ENCODE results near the gene ATL3. TPM values are rescaled to one million over a fixed set of nuclear protein-coding genes. Genes with fewer than 3 reads are reported as not detected.

The ATL3 gene
- total RNA-seq, 1 experiment from 2014 or later, result 63.9 TPM

GRCh38 chr11:63611395-63611747, 59.8 kb downstream of the ATL3 start:
- peaks cover 20% of the 10 kb centered on the region for H3K4me1 ChIP-seq (ENCODE audit: insufficient read depth, low read length, poor library complexity, severe bottlenecking)
- H3K36me3 ChIP-seq (ENCODE audit: insufficient read depth, low read length, poor library complexity, severe bottlenecking), result no peaks in the 10 kb centered on the region
- no peak overlapping the region for H3K4me3 ChIP-seq (ENCODE audit: low read depth, low read length, poor library complexity, severe bottlenecking)
- H3K27me3 ChIP-seq (replicated peaks; ENCODE audit: insufficient read depth, low read depth, low read length, poor library complexity), result no peaks in the 10 kb centered on the region
- BruUV-seq (replicated peaks), result no TSS peak
- TF ChIP-seq EZH2 (IDR thresholded peaks at IDR 0.05; ENCODE audit: borderline replicate concordance, low read depth, low read length, poor library complexity, severe bottlenecking), result no peak
- TF ChIP-seq CTCF (conservative IDR thresholded peaks at IDR 0.05; ENCODE audit: low read depth, low read length), result no peak
- POLR2A ChIA-PET (ENCODE audit: low non-redundant PET), result no interaction called here
- no peak overlapping the region for H3K27ac ChIP-seq (ENCODE audit: low read depth, low read length, poor library complexity, severe bottlenecking)
- no peak for DNase-seq (ENCODE audit: low spot score)
- CTCF ChIA-PET, result no interaction called here
- no peaks in the 10 kb centered on the region for H3K9me3 ChIP-seq (ENCODE audit: low read depth, low read length, poor library complexity, severe bottlenecking)
- intact Hi-C loops (cut with micrococcal nuclease; ENCODE audit: unreplicated experiment), result no loop called here

- peaks cover 20% of the 10 kb centered on the region for H3K4me1 ChIP-seq (ENCODE audit: insufficient read depth, low read length, poor library complexity, severe bottlenecking)
- no TSS peak for BruUV-seq (replicated peaks)
- no peaks in the 10 kb centered on the region for H3K9me3 ChIP-seq (ENCODE audit: low read depth, low read length, poor library complexity, severe bottlenecking)
- H3K4me3 ChIP-seq (ENCODE audit: low read depth, low read length, poor library complexity, severe bottlenecking), result peak overlapping the region; percentile 20
- ChIA-PET CTCF (no interaction called here), POLR2A (ENCODE audit: low non-redundant PET) (no interaction called here)
- no peak overlapping the region for H3K27ac ChIP-seq (ENCODE audit: low read depth, low read length, poor library complexity, severe bottlenecking)
- DNase-seq (ENCODE audit: low spot score), result peak; percentile 89
- no peaks in the 10 kb centered on the region for H3K27me3 ChIP-seq (replicated peaks; ENCODE audit: insufficient read depth, low read depth, low read length, poor library complexity)
- no peaks in the 10 kb centered on the region for H3K36me3 ChIP-seq (ENCODE audit: insufficient read depth, low read length, poor library complexity, severe bottlenecking)
- intact Hi-C loops (cut with micrococcal nuclease; ENCODE audit: unreplicated experiment), result no loop called here
- TF ChIP-seq CTCF (conservative IDR thresholded peaks at IDR 0.05; ENCODE audit: low read depth, low read length), result no peak
- TF ChIP-seq EZH2 (IDR thresholded peaks at IDR 0.05; ENCODE audit: borderline replicate concordance, low read depth, low read length, poor library complexity, severe bottlenecking), result no peak
These were observed 60.4 kb downstream of the ATL3 start for GRCh38 chr11:63610604-63611394.

GRCh38 chr11:63609971-63610580, 61.1 kb downstream of the ATL3 start:
- no peaks in the 10 kb centered on the region for H3K36me3 ChIP-seq (ENCODE audit: insufficient read depth, low read length, poor library complexity, severe bottlenecking)
- no peaks in the 10 kb centered on the region for H3K27me3 ChIP-seq (replicated peaks; ENCODE audit: insufficient read depth, low read depth, low read length, poor library complexity)
- TF ChIP-seq CTCF (conservative IDR thresholded peaks at IDR 0.05; ENCODE audit: low read depth, low read length), result no peak
- no peak for TF ChIP-seq EZH2 (IDR thresholded peaks at IDR 0.05; ENCODE audit: borderline replicate concordance, low read depth, low read length, poor library complexity, severe bottlenecking)
- CTCF ChIA-PET, result no interaction called here
- BruUV-seq (replicated peaks), result no TSS peak
- DNase-seq (ENCODE audit: low spot score), result no peak
- no peaks in the 10 kb centered on the region for H3K9me3 ChIP-seq (ENCODE audit: low read depth, low read length, poor library complexity, severe bottlenecking)
- intact Hi-C loops (cut with micrococcal nuclease; ENCODE audit: unreplicated experiment), result no loop called here
- POLR2A ChIA-PET (ENCODE audit: low non-redundant PET), result no interaction called here
- peaks cover 20% of the 10 kb centered on the region for H3K4me1 ChIP-seq (ENCODE audit: insufficient read depth, low read length, poor library complexity, severe bottlenecking)
- peak overlapping the region; percentile 20 for H3K4me3 ChIP-seq (ENCODE audit: low read depth, low read length, poor library complexity, severe bottlenecking)
- H3K27ac ChIP-seq (ENCODE audit: low read depth, low read length, poor library complexity, severe bottlenecking), result no peak overlapping the region
